Measurements from ENCODE around the gene CCNE1.
"Not testable (repeated sequence)": the region's sequence is repeated elsewhere in the genome, so short reads cannot be mapped to it uniquely, and the experiment has no call there.

Gene CCNE1

GRCh38 chr19:29819300-29819699, 7.5 kb downstream of the CCNE1 start:
- DNase-seq, result no peak

DNA sequence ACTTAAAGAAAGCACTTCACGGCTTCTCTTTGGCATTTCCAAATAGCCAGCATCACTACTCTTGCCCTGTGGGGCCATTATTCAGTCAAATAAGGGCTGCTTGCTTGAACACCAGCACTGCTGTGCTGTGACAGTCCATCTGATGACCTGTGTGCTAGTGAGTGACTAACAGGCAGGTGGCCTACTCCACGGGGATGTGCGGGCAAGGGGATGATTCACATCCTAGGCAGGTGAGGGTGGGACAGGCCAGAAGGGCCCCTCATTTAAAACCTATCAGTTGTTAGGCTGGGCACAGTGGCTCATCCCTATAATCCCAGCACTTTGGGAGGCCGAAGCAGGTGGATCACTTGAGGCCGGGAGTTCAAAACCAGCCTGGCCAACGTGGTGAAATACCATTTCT, 8.2 kb downstream of the CCNE1 start:
- no peak for DNase-seq

DNA sequence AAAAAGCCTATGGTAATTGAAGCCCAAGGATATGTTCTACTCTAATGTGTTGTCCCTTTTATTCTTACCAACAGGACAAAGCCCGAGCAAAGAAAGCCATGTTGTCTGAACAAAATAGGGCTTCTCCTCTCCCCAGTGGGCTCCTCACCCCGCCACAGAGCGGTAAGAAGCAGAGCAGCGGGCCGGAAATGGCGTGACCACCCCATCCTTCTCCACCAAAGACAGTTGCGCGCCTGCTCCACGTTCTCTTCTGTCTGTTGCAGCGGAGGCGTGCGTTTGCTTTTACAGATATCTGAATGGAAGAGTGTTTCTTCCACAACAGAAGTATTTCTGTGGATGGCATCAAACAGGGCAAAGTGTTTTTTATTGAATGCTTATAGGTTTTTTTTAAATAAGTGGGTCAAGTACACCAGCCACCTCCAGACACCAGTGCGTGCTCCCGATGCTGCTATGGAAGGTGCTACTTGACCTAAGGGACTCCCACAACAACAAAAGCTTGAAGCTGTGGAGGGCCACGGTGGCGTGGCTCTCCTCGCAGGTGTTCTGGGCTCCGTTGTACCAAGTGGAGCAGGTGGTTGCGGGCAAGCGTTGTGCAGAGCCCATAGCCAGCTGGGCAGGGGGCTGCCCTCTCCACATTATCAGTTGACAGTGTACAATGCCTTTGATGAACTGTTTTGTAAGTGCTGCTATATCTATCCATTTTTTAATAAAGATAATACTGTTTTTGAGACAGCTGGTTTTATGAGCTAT, 12.0 kb downstream of the CCNE1 start:
- DNase-seq, result no peak

- not testable (repeated sequence) for DNase-seq
Measured at GRCh38 chr19:29825263-29825662, 13.5 kb downstream of the CCNE1 start.

DNA sequence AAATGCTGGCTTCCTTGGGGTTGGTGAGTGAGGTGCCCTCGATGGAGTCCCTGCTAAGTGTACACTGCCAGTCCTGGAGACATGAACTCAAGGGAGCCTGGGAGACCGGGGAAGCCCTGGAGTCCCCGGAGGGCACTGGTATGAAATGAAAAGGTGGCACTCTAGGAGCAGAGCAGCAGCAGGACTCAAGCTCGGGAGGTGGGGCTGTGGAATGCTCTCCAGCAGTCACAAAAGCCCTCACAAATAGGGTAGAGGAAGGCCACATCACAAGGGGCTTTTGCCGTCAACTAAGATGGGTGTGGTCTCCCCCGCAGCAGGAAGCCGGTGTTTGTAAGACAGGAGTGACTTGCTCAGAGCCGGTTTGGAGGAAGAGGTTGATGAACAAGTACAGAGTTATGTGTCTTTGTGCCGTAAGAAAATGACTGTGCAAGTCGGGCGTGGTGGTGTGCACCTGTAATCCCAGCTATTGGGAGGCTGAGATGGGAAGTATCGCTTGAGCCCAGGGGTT, 19.3 kb downstream of the CCNE1 start:
- DNase-seq, result no peak

GRCh38 chr19:29831686-29832085, 19.9 kb downstream of the CCNE1 start:
- DNase-seq, result no peak

- DNase-seq, result no peak
Measured at GRCh38 chr19:29832801-29833200, 21.0 kb downstream of the CCNE1 start.

DNA sequence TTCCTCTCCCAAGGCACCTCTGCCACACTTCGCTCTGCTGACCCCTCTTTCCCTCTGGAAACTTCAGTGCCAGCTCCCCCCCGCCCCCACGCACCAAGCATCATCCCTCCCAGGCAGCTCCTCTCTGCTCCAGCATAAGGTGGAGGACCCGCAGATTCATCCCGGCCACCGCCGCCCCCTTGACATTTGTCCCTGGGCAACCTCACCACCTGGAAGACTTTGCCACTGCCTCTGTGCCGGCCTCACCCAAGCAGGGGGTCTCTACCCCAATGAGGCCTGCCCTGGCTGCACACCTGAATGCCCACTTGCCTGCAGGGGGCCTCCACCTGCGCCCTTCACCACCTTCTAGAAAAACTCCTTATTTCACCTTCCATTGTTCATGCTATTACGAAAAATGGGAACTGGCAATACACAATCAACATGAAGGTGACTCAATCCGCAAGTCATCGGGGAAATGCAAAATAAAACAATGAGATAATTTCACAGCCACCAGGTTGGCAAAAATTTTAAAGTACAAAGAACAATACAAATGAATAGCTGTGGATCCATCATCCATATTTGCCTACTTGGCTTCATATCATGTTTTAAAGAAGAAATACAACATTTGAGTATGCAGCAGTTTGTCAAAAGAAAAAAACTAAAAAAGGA, 21.9 kb downstream of the CCNE1 start:
- no peak for DNase-seq

DNA sequence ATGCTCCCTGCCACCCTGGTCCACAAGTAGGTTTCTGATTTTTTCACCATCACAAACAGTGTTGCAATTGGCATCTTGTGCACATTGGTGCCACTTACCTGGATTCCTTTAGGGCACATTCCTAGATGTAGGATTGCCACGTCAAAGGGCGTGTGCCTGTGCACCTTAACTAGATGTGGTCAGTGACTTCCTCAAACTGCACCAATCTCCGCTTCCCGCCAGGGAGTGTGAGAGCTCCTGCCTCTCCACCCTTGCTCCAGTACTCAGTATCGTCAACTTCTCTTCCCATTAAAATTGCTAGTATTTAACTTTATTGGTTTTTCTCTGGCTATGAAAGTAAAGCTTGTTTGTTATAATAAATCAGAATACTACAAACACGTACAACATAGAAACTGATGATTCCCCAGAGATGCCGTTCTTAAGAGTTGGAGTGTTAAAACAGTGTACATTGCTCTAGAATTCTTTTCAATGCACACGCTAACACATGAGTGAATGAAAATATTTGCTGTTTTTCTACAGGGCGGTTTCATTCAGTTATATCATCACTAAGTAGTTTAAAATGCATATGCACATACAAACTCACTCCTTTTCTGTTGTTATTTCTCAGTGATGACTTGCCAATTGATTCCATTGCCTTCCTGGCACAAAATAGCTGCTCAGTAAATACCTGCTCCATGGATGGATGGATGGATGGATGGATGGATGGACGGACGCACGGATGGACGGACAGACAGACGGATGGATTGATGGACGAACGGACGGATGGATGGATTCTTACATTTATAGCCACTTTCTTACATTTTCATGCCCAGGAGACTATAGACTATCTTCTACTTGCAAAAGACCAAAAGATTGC, 23.4 kb downstream of the CCNE1 start:
- no peak for DNase-seq

DNA sequence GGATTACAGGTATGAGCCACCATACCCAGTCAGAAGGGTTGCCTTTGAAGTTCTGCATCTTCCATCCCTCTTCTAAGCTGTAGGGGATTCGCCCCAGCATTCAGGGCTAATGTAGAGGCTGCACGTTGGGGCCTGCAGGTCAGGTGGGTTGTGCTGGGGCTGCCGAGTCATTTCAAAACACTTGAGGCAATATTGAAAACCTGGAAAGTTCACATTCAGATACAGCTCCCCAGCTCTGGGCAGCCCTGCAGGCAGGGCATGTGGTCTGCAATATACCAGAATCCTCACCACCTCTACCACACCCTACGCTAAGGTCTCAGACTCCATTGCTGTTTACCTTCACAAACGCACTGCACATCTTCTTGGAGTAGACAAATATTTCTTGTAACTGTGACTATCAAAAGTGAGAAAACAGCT, 24.6 kb downstream of the CCNE1 start:
- DNase-seq, result no peak

- DNase-seq, result no peak
Measured at GRCh38 chr19:29837448-29837981, 25.7 kb downstream of the CCNE1 start.

- DNase-seq, result no peak
Measured at GRCh38 chr19:29837996-29838395, 26.2 kb downstream of the CCNE1 start.

- no peak for DNase-seq
Measured at GRCh38 chr19:29840066-29840950, 28.5 kb downstream of the CCNE1 start.

GRCh38 chr19:29841209-29841558, 29.4 kb downstream of the CCNE1 start:
- no peak for DNase-seq

- DNase-seq, result no peak
Measured at GRCh38 chr19:29841559-29842367, 30.0 kb downstream of the CCNE1 start.

DNA sequence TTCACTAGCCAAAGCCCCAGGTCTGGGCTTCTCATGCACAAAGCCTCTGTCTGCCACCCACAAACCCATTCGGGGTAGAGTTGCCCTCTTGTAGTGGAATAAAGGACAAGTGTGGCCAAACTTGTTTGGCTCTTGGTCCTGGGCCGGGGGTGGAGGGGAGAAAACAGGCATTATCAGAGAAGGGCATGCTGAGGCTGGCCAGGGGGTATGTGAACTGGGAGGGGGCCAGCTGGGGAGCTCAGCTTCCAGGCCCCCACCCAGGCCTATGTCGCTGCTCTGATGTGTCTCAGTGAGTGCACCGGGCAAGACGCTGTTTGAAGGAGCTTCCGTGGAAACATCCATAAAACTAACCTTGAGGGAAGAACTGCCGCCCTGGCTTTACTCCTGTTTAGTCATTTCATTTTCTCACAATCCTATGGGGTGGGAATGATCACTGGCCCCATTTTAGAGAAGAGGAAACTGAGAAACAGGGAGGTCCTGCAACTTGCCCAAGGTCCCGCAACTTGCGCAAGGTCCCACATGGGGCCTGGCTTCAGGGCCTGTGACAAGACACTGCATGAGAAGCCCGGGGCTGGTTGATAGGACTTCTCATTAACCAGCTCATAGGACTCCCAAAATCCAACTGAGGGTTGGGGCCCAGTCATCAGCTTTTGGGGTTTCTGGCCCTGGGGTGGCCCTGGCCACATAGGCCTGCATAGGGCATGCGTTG, 30.8 kb downstream of the CCNE1 start:
- no peak for DNase-seq

DNA sequence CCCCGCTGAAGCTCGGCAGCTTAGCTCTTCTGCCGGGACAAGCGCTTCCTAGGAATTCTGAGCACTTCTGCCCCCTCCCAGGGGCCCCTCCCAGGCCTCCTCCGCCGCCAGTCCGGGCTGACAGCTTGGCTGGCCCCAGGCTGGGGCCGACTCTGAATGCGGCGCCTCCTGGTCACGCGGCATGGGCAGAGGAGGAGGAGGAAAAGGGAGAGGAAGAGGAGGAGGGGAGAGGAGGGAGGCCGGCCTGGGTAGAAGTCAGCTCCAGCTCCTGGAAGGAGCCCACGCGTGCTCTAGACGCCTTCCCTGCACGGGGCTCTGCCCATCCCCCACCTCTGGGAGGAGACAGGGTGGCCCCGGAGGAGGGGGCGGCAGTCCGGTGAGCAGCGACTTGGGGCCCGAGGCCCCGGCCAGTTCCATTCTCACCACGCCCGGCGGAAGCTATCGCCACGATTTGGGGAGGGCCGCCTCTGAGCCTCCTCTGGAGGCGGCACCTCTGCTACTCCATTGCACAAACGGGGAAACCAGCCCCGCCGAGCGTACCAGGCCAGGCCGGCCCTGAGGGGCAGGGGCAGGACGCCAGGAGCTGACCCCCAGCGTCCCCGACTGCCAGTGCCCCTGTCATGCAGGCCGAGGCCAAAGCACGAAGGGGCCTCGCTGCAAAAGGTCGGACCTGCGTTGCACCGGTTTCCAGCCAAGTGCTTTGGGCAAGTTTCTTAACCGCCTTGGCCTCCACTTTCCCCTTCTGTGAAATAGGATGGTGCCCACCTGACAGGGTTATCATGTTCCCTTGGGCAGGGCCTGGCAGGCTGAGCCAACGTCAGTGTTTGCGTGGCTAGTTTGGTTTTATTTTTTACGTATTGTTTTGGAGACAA, 31.6 kb downstream of the CCNE1 start:
- no peak for DNase-seq

GRCh38 chr19:29844891-29845573, 33.2 kb downstream of the CCNE1 start:
- DNase-seq, result no peak

GRCh38 chr19:29845574-29846176, 33.9 kb downstream of the CCNE1 start:
- DNase-seq, result no peak

Measured in NCI-H2081 treated with DMSO at 0.1 percent for 48 hours (cell line).